ENCODE data around the gene CLHC1.

The CLHC1 gene

DNA sequence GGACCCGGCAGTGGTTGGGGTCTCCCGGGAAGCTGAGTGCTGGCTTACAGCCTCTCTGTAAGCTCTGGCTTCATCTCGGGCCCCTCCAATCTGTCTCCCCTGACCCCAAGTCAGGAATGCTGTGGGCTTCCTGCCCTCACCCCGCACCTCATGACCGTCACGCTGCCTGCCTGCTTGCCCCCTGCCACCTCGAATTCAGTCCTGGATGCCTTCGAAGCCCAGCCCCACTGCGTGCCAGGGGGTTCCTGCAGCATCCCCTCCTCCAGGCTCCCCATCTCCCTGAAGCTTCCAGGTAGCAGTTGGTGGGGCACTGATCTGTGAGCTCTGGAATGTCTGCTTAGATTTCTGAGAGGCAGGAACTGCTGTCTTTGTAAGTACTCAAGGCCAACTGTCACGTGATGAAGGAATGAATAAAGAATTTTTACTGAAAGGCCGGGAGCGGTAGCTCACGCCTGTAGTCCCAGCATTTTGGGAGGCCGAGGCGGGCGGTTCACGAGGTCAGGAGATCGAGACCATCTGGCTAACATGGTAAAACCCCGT lies 6.5 kb downstream of the CLHC1 start:
- TF ChIP-seq, protein P1, sequence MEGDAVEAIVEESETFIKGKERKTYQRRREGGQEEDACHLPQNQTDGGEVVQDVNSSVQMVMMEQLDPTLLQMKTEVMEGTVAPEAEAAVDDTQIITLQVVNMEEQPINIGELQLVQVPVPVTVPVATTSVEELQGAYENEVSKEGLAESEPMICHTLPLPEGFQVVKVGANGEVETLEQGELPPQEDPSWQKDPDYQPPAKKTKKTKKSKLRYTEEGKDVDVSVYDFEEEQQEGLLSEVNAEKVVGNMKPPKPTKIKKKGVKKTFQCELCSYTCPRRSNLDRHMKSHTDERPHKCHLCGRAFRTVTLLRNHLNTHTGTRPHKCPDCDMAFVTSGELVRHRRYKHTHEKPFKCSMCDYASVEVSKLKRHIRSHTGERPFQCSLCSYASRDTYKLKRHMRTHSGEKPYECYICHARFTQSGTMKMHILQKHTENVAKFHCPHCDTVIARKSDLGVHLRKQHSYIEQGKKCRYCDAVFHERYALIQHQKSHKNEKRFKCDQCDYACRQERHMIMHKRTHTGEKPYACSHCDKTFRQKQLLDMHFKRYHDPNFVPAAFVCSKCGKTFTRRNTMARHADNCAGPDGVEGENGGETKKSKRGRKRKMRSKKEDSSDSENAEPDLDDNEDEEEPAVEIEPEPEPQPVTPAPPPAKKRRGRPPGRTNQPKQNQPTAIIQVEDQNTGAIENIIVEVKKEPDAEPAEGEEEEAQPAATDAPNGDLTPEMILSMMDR (conservative IDR thresholded peaks at IDR 0.05): no peak
- H3K27ac ChIP-seq: no peak overlapping the region

DNA sequence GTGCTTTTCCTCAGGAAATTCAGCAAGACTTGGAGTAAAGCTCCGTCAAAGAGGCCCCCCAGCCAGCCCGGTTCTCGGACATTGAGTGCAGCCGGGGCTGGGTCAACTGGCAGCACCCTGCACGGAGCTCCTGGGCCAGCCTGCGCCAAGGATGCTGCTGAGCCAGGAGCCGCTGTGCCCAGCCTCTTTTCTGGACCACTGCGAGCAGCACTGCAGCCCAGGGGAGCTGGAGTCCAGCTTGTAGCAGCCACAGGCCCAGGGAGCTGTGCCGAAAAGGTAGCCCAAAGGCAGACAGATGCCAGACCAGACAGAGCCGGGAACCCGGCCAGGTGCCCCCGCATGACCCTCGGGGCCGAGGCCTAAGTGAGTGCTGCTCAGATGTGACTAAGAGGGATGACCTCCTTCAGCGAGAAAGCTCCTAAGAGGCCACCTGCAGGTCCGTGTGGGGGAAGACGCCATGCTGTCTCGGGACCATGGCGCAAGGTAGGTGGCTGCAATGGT lies 7.3 kb downstream of the CLHC1 start:
- TF ChIP-seq, protein P1 (conservative IDR thresholded peaks at IDR 0.05): no peak
- H3K27ac ChIP-seq: no peak overlapping the region

DNA sequence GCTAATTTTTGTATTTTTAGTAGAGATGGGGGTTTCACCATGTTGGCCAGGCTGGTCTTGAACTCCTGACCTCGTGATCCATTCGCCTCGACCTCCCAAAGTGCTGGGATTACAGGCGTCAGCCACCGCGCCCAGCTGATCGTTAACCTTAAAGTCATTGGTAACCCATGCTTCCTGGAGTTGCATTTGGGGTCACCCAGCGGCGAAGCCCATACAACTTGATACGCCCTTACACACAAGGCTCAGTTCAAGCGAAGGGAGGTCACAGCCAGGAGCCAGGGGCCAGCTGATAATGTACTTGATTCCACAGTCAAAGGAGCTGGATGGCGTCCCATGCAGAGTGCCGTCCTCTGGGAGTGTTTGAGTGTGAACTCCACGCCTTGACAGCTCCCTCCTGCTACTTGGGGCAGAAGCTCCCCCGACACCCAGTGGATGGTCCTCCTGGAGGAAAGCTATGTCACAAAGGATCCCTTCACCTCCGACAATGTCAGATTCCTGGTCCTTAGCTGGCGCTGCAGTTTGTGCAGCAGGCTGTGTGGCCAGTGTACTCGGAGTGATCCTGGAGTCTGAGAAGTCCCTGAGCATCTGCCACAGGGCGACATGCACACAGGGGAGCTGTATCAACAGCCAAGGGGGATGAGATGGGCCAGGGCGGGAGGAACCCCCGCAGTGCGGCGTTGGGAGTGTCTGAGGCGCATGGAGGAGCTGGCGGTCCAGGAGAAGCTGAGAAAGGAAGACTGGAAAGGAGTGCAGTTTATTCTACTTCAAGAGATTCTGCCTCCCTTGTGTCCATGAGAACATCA lies 7.9 kb downstream of the CLHC1 start:
- TF ChIP-seq, protein P1 (conservative IDR thresholded peaks at IDR 0.05): no peak

DNA sequence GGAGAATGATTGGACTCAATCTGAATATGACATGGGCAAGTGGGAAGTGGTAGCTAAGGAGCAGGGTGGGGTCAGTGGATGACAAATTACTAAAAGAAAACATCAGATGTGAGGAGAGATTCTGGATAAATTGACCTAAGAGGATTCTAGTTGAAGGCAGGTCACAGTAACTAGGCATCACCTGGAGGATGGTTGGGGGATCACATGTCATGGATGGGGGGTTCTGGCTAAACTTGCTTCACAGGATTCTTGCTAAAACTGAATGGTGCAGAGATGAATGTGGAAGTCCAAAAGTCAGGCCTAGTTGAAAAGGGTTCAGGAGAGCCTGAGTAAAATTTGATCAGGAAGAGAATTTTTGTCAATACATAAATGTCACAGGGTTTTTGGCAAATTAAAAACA lies 18.3 kb downstream of the CLHC1 start:
- TF ChIP-seq, protein P1 (conservative IDR thresholded peaks at IDR 0.05): no peak
- no peak overlapping the region for H3K27ac ChIP-seq

More for the DNA sequence above, 7.9 kb downstream of the CLHC1 start:
- H3K27ac ChIP-seq: peak overlapping the region; percentile 55; the same call in 1 of the 2 replicates

DNA sequence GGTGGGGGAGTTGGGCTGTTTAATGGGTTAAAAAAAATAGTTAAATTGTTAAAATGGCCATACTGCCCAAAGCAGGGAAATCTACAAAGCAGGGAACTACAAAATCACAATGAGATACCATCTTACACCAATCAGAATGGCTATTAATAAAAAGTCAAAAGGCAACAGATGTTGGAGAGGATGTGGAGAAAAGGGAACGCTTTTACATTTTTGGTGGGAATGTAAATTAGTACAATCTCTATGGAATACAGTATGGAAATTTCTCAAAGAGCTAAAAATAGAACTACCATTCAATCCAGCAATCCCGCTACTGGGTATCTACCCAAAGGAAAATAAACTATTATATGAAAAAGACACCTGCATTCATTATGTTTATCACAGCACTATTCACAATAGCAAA lies 27.1 kb downstream of the CLHC1 start:
- no peak overlapping the region for H3K27ac ChIP-seq
- TF ChIP-seq, protein P1 (conservative IDR thresholded peaks at IDR 0.05): no peak

DNA sequence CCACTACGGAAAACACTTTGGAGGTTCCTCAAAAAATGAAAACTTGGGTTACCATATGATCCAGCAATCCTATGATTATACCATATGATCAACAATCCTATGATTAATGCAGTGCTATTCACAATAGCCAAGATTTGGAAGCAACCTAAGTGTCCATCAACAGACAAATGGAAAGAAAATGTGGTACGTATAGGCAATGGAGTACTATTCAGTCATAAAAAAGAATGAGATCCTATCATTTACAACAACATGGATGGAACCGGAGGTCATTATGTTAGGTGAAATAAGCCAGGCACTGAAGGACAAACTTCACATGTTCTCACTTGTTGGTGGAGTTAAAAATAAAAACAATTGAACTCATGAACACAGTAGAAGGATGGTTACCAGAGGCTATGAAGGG lies 27.6 kb downstream of the CLHC1 start:
- H3K27ac ChIP-seq: no peak overlapping the region
- TF ChIP-seq, protein P1 (conservative IDR thresholded peaks at IDR 0.05): no peak

DNA sequence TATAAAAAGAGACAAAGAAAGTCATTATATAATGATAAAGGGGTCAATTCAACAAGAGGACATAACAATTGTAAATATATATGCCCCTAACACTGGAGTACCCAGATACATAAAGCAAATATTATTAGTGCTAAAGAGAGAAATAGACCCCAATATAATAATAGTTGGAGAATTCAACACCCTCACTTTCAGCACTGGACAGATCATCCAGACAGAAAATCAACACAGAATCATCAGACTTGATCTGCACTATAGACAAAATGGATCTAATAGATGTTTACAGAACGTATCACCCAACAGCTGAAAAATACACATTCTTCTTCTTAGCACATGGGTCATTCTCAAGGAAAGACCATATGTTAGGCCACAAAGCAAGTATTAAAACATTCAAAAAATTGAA lies 31.7 kb downstream of the CLHC1 start:
- H3K27ac ChIP-seq: no peak overlapping the region
- TF ChIP-seq, protein P1 (conservative IDR thresholded peaks at IDR 0.05): no peak

All from VCaP (cell line).